ENCODE data around the gene IL32.

DNA sequence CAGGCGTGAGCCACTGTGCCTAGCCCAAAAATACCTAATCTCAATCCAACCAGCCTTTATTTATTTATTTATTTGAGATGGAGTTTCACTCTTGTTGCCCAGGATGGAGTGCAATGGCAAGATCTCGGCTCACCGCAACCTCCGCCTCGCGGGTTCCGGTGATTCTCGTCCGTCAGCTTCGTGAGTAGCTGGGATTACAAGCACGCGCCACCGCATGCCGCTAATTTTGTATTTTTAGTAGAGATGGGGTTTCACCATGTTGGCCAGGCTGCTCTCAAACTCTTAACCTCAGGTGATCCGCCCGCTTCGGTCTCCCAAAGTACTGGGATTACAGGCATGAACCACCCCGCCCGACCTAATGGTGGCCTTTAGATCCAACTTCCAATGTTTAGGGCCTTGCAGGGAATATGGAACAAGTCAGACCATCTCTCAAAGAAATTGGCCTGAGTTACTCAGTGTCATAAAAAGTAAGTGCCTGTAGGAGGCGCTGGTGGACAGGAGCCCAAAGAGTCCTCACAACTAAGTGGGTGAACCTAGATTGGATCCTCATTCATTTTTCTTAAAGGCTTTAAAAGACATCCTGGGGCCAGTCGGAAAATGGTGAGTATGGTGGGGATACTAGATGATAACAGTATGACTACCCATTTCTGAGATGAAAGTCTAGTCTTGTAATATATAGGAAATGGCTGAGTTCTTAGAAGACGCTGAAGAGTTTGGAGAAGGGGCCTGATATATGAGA is 29.0 kb downstream of the IL32 start:
- no peak for TF ChIP-seq BCL3 (IDR thresholded peaks at IDR 0.05)
- TF ChIP-seq, protein P1, sequence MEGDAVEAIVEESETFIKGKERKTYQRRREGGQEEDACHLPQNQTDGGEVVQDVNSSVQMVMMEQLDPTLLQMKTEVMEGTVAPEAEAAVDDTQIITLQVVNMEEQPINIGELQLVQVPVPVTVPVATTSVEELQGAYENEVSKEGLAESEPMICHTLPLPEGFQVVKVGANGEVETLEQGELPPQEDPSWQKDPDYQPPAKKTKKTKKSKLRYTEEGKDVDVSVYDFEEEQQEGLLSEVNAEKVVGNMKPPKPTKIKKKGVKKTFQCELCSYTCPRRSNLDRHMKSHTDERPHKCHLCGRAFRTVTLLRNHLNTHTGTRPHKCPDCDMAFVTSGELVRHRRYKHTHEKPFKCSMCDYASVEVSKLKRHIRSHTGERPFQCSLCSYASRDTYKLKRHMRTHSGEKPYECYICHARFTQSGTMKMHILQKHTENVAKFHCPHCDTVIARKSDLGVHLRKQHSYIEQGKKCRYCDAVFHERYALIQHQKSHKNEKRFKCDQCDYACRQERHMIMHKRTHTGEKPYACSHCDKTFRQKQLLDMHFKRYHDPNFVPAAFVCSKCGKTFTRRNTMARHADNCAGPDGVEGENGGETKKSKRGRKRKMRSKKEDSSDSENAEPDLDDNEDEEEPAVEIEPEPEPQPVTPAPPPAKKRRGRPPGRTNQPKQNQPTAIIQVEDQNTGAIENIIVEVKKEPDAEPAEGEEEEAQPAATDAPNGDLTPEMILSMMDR (IDR thresholded peaks at IDR 0.05), result peak; percentile 46
- no peak for TF ChIP-seq NFE2L2 (conservative IDR thresholded peaks at IDR 0.05; ENCODE audit: low read length)
- TF ChIP-seq POLR2A (IDR thresholded peaks at IDR 0.05; ENCODE audit: low read length), result no peak
- TF ChIP-seq, protein P2, sequence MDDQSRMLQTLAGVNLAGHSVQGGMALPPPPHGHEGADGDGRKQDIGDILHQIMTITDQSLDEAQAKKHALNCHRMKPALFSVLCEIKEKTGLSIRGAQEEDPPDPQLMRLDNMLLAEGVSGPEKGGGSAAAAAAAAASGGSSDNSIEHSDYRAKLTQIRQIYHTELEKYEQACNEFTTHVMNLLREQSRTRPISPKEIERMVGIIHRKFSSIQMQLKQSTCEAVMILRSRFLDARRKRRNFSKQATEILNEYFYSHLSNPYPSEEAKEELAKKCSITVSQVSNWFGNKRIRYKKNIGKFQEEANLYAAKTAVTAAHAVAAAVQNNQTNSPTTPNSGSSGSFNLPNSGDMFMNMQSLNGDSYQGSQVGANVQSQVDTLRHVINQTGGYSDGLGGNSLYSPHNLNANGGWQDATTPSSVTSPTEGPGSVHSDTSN (IDR thresholded peaks at IDR 0.05), result no peak
- no peak for TF ChIP-seq EP300 (IDR thresholded peaks at IDR 0.05)
- TF ChIP-seq MAX (IDR thresholded peaks at IDR 0.05), result no peak

All from A549 (cell line).